ENCODE measurements around the gene FIZ1.

Gene FIZ1

DNA sequence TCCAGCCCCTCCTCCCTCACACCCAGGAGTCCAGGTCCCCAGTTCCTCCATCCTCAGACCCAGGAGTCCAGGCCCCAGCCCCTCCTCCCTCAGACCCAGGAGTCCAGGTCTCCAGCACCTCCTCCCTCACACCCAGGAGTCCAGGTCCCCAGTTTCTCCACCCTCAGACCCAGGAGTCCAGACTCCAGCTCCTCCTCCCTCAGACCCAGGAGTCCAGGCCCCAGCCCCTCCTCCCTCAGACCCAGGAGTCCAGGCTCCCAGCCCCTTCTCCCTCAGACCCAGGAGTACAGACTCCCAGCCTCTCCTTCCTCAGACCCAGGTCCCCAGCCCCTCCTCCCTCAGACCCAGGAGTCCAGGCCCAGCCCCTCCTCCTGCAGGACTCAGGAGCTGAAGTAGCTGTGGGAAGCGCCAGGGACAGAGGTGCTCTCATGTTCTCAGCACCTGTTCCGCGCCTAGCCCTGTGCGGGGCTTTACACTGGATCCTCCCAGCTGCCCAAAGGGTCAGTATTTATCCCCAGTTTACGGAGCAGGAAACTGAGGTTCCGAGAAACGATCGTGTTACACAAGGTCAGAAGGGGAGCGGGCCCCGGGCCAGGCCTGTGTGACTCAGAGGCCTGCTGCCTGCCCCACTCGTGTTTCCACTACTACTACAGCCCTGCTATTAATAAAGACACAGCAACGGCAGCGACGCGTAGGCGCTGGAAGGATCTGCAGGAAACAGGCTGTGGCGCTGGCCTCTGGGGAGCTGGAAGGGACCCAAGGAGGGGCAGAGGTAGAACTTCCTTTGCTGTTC, 52.3 kb downstream of the FIZ1 start:
- DNase-seq (ENCODE audit: insufficient read length, low spot score) (peak; percentile 13), FAIRE-seq (no peak)

GRCh38 chr19:55546011-55546410, 53.3 kb downstream of the FIZ1 start:
- FAIRE-seq = no peak
- no peak for TF ChIP-seq CTCF (IDR thresholded peaks at IDR 0.05; ENCODE audit: insufficient read depth, missing control alignments)
- no peak for DNase-seq (ENCODE audit: insufficient read length, low spot score)

More for the DNA sequence above, 52.3 kb downstream of the FIZ1 start:
- no peak for TF ChIP-seq CTCF (IDR thresholded peaks at IDR 0.05; ENCODE audit: insufficient read depth, missing control alignments)

DNA sequence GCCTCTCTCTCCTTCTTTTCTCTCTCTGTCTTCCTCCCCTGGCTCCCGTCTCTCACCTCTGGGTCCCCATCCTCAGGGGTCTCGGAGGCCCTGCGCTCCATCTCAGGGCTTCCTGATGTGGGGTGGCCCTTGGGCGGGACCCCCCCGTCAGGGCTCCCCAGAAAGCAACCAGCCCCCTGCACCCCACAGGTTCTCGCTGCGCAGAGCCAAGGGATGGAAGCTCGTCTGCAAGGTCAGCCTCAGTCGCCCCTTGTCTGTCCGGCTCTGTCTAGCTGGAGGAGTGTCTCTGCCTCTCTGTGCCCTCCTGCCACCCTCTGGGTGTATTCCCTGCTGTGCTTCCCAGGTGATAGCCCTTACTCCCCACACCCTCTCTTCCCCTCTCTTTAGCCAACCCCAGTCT, 53.9 kb downstream of the FIZ1 start, which contains the start of gene SBK3:
Gene SBK3, minus strand, starts transcription at position 101 of the 400 bp plus-strand sequence. Its CDS starts 0 bp downstream, at position 101.
- FAIRE-seq (no peak), DNase-seq (ENCODE audit: insufficient read length, low spot score) (no peak)
- no peak for TF ChIP-seq CTCF (IDR thresholded peaks at IDR 0.05; ENCODE audit: insufficient read depth, missing control alignments)

DNA sequence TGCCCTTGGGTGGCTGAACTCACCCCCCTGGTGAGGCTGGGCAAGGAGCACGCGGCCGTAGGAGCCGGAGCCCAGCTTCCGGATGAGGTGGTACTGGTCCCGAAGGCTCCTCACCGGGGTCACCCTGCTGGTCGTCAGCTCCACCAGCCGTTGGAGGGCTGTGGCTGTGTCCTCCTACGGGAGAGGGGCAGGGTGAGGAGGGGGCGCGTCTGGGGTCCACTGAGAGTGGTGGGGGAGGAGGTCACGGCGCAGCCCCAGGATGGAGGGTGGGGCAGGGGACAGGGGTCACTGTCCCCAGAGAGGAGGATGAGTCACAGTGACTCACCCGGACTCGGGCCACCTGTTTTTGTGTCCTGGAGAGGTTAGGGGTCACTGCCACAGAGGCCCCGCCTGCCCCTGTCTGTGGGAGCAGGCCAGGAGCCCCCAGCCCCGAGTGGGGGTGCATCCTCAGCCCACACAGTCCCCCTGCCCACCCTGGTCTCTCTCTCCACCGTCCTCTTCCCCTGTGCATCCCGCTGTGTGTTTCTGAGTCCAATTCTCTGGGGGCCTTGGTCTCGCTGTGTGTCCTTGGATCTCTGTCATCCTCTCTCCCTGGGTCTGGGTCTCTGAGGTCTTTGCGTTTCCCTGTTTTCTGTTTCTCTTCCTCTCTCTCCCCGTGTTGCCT, 54.4 kb downstream of the FIZ1 start:
- FAIRE-seq = no peak
- no peak for TF ChIP-seq CTCF (IDR thresholded peaks at IDR 0.05; ENCODE audit: insufficient read depth, missing control alignments)
- DNase-seq (ENCODE audit: insufficient read length, low spot score) = no peak

DNA sequence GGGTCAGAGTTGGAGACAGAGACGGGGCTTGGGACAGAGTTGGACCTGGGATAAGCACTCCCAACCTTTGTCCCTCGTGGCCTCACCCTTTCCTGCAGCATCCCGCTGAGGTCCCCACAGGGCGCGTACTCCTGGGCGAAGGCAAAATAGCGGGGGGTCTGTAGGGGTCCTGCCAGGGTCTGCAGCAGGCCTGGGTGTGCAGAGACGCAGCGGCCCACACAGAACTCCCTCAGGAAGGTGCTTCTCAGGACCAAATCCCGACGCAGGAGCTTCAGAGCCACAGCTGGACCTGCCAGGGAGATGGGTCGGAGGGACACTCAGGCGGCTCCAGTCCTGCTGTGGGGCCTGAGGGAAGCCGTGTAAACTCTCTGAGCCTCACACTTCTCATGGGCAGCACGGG, 55.3 kb downstream of the FIZ1 start:
- no peak for TF ChIP-seq CTCF (IDR thresholded peaks at IDR 0.05; ENCODE audit: insufficient read depth, missing control alignments)
- FAIRE-seq = no peak
- no peak for DNase-seq (ENCODE audit: insufficient read length, low spot score)

DNA sequence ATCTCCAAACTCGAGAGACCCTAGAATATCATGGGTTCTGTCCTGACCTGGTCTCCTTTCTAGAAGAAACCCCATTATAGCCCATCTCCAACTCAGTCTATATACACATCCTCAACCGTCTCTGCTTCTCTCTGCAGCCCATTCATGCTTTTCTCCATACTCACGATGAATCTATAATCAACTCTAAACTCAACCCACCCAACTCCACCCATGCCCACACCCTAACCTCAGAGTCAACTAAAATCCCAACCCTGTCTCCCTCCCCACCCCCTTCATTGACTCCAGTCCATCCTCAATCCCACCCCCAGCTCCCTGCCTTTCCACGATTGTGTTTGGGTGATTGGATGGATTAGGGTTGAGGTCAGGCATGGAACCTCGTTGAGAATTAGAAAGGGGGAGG, 55.8 kb downstream of the FIZ1 start:
- no peak for FAIRE-seq
- DNase-seq (ENCODE audit: insufficient read length, low spot score) = no peak
- no peak for TF ChIP-seq CTCF (IDR thresholded peaks at IDR 0.05; ENCODE audit: insufficient read depth, missing control alignments)
